EL (cell line): ENCODE data around the gene RPRD2.

Source experiments
- DNase-seq: peaks from one replicate; pipeline ENCODE4 v3.0.0-alpha.2; 2016

Gene RPRD2

DNA sequence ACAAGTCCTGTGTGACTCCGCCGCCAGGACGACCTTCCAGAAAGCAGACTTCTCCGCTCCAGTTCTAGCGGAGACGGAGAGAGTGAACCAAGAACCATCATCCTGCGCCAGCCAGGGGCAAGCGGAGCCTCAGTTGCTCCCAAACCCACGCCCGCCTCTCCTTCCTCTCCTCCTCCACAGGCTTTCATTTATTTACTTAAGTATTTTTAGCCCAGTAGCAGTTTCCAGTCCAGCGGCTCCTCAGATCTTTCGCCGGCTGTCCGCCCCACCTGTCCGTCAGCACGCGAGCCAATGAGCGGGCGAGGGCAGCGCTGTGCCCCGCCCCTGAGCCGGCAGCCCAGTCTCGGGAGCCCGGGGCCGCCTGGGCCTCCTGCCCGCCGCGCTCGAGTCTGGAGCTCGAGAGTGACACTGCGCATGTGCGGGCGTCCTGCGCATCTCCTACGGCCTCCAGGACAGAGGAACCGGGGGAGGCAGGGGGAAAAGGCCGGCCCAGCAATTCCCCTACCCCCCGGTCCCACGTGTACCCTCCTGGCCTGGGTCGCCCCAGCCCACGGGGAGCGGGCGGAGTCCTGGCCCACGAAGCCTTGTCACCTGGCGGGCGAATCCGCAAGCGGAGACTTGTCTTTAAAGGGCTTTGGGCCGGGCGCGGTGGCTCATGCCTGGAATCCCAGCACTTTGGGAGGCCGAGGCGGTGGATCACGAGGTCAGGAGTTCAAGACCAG lies 151.5 kb downstream of the RPRD2 start, which contains the start of gene FALEC:
FALEC (plus strand) TSS at position 425 of the 722 bp plus-strand sequence.
- DNase-seq: peak; percentile 96

DNA sequence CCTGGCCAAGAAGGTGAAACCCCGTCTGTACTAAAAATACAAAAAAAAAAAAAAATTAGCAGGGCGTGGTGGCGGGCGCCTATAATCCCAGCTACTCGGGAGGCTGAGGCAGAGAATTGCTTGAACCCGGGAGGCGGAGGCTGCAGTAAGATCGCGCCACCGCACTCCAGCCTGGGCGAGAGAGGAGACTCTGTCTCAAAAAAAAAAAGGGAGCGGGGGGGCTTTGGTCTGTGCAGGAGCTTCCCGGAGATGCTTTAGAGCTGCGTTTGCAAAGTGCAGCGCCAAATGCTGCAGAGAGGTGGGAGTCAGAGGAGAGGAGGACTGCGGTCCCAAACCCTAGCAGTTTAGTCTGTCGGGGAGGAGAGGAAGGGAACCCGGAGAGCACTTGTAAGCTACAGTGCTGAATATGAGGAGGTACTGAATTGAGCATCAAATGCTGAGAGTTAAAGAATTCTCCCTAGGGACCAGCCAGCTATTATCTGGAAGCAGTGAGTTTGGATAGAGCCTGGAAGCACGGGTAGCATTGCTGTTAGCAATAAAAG lies 152.2 kb downstream of the RPRD2 start:
- no peak for DNase-seq

GRCh38 chr1:150516616-150517015 lies 152.7 kb downstream of the RPRD2 start:
- no peak for DNase-seq

- no peak for DNase-seq
These were observed 157.4 kb downstream of the RPRD2 start for GRCh38 chr1:150521196-150521968.

DNA sequence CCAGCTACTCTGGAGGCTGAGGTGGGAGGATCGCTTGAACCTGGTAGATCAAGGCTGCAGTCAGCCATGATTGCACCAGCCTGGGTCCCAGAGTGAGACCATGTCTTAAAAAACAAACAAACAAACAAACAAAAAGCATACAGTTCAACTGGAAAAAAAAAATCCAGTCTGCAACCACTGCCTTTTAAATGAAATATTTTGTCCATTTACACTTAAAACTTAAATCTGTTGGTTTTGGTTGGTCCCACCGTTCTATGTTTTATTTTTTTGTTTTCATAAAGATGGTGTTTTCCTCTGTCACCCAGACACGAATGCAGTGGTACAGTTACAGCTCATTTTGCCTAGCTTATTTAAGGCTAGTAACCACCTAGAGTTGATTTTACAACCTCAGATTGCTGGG lies 161.4 kb downstream of the RPRD2 start:
- DNase-seq: no peak
